Tibial nerve (tissue), 4 donors: Measurements from ENCODE around the gene MYMK. TPM values are rescaled to one million over a fixed set of nuclear protein-coding genes. Genes with fewer than 3 reads are reported as not detected.

ENCODE experiments used
- DNase-seq, 2 donors: peaks; one replicate each; pipeline ENCODE4 v3.0.0-alpha.2; 2019; ENCODE audit warnings: low spot score in 2 of 2
- H3K27ac ChIP-seq, 4 donors: fragments of 200-600 bp; sonication (generic) in 3 of 4; one replicate each; pipeline ENCODE4 v1.5.1; 2017 to 2019; ENCODE audit warnings: mild to moderate bottlenecking in 1 of 4
- H3K27me3 ChIP-seq, 2 donors: fragments of 200-600 bp; sonication (generic) in 1 of 2; one replicate each; pipeline versions ENCODE4 v1.5.1 to v1.6.0; 2017 to 2019
- H3K36me3 ChIP-seq, 3 donors: fragments of 200-600 bp; sonication (generic); one replicate each; pipeline ENCODE4 v1.5.1; 2018 to 2019
- H3K4me1 ChIP-seq, 4 donors: fragments of 200-600 bp; sonication (generic) in 3 of 4; one replicate each; pipeline ENCODE4 v1.5.1; 2017 to 2019
- H3K4me3 ChIP-seq, 4 donors: fragments of 200-600 bp; sonication (generic) in 3 of 4; one replicate each; pipeline ENCODE4 v1.5.1; 2017 to 2019; ENCODE audit warnings: mild to moderate bottlenecking in 1 of 4, moderate library complexity in 1 of 4
- H3K9me3 ChIP-seq, 4 donors: fragments of 200-600 bp; sonication (generic) in 3 of 4; one replicate each; pipeline ENCODE4 v1.5.1; 2017 to 2019
- EP300 ChIP-seq, 2 donors: sonication (generic); formaldehyde crosslinking; IDR thresholded peaks; one replicate each; pipeline ENCODE4 v1.6.1; 2017; ENCODE audit warnings: antibody characterized with exemption in 2 of 2, mild to moderate bottlenecking in 1 of 2
- POLR2A ChIP-seq, 2 donors: fragments of 450-650 bp; IDR thresholded peaks; one replicate each; pipeline ENCODE4 v1.6.1; 2017; ENCODE audit warnings: antibody characterized with exemption in 2 of 2, mild to moderate bottlenecking in 2 of 2, moderate library complexity in 2 of 2
- WGBS, 2 donors: methylation state at CpG; one replicate each; pipeline ENCODE4 v1.1.5; 2018; 5-methylcytosine and 5-hydroxymethylcytosine counted together
- total RNA-seq, 4 donors: library from RNA; depleted of rRNA; stranded (reverse); fragments of >200 nt; gene quantifications; one replicate each; pipeline ENCODE4 v1.1.0, GENCODE V29; 2016
- TF ChIP-seq, protein P1 (sequence below), 5 experiments: fragments of 200-600 bp in 3 of 5; fragments of 450-650 bp in 2 of 5; sonication (generic) in 3 of 5; IDR thresholded peaks; one replicate each; pipeline ENCODE4 v1.5.1; 2016 to 2019; ENCODE audit warnings: antibody characterized with exemption in 5 of 5, mild to moderate bottlenecking in 3 of 5, moderate library complexity in 2 of 5

The MYMK gene
- total RNA-seq, 4 donors from 2014 or later, result 1.4 to 8.3 TPM; not detected in 2

GRCh38 chr9:133468374-133468773, 56.4 kb downstream of the MYMK start:
- no peaks in the 10 kb centered on the region for H3K27me3 ChIP-seq
- H3K36me3 ChIP-seq, result peaks cover 0 to 57% (median 4%) of the 10 kb centered on the region in 3 donors
- H3K4me3 ChIP-seq, result no peak overlapping the region
- no peaks in the 10 kb centered on the region for H3K9me3 ChIP-seq
- no peak for DNase-seq
- WGBS, 2 donors, result 79 to 90% methylated on average over 7 to 9 of the region's 11 CpGs
- no peak for TF ChIP-seq POLR2A (IDR thresholded peaks at IDR 0.05)
- TF ChIP-seq, protein P1, sequence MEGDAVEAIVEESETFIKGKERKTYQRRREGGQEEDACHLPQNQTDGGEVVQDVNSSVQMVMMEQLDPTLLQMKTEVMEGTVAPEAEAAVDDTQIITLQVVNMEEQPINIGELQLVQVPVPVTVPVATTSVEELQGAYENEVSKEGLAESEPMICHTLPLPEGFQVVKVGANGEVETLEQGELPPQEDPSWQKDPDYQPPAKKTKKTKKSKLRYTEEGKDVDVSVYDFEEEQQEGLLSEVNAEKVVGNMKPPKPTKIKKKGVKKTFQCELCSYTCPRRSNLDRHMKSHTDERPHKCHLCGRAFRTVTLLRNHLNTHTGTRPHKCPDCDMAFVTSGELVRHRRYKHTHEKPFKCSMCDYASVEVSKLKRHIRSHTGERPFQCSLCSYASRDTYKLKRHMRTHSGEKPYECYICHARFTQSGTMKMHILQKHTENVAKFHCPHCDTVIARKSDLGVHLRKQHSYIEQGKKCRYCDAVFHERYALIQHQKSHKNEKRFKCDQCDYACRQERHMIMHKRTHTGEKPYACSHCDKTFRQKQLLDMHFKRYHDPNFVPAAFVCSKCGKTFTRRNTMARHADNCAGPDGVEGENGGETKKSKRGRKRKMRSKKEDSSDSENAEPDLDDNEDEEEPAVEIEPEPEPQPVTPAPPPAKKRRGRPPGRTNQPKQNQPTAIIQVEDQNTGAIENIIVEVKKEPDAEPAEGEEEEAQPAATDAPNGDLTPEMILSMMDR (IDR thresholded peaks at IDR 0.05), result no peak
- no peak for TF ChIP-seq EP300 (IDR thresholded peaks at IDR 0.05)
- H3K4me1 ChIP-seq, result no peaks in the 10 kb centered on the region
- H3K27ac ChIP-seq, result no peak overlapping the region

DNA sequence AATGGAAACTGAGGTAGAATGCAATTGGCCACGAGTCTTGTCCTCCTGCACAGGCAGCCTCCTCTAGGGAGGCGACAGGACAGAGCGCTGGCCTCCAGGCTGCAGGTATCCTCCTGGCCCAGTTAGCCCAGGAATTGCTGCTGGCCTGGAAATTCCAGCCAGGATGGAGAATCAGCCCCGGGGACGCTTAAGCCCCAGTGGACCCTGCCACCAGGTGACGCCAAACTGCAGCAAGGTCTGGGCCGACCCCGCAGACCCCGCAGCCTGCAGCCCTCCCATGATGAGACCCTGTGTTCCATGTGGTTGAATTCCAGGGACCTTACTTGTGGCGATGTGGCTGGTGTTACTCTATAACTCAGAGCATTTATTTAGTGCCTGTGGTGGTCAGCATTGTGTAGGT, 57.7 kb downstream of the MYMK start:
- Histone ChIP-seq H3K27me3 (no peaks in the 10 kb centered on the region), H3K4me3 (no peak overlapping the region), H3K36me3 (peaks cover 0 to 54% (median 4%) of the 10 kb centered on the region in 3 donors), H3K9me3 (no peaks in the 10 kb centered on the region), H3K27ac (no peak overlapping the region), H3K4me1 (no peaks in the 10 kb centered on the region)
- no peak for DNase-seq
- no peak for TF ChIP-seq EP300 (IDR thresholded peaks at IDR 0.05)
- TF ChIP-seq, protein P1 (IDR thresholded peaks at IDR 0.05), result no peak
- TF ChIP-seq POLR2A (IDR thresholded peaks at IDR 0.05), result no peak
- WGBS, 2 donors, result 83 to 84% methylated on average over 9 to 10 of the region's 10 CpGs

GRCh38 chr9:133465984-133466383, 58.8 kb downstream of the MYMK start:
- peaks cover 0 to 8% (median 3%) of the 10 kb centered on the region in 4 donors for H3K4me1 ChIP-seq

DNA sequence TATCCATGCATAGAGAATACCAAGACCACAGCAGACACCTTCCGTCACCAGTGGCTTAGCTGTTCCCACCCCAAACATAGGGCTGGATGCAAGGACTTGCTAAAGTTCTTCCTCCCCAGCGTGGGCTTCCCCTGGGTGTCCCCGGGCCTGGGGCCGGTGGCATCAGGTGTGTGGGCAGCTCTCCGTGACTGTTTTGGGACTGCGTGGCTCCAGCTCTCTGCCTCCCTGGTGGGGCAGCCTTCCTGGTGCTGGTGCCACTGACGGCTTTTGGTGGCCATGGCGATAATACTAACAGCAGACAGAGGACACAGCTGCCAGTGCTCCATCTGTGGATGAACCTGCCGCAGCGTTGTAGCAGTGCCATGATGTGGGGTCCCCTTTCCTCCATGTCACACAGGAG, 60.1 kb downstream of the MYMK start:
- TF ChIP-seq, protein P1 (IDR thresholded peaks at IDR 0.05), result no peak
- no peak for TF ChIP-seq EP300 (IDR thresholded peaks at IDR 0.05)
- TF ChIP-seq POLR2A (IDR thresholded peaks at IDR 0.05), result no peak
- Histone ChIP-seq H3K36me3 (peaks cover 0 to 52% (median 4%) of the 10 kb centered on the region in 3 donors), H3K9me3 (no peaks in the 10 kb centered on the region), H3K27ac (no peak overlapping the region), H3K4me3 (no peak overlapping the region), H3K27me3 (no peaks in the 10 kb centered on the region), H3K4me1 (peaks cover 0 to 16% (median 9%) of the 10 kb centered on the region in 4 donors)
- 98% methylated on average over 8 of the region's 10 CpGs for WGBS, 2 donors
- DNase-seq, result no peak

More at GRCh38 chr9:133465984-133466383, 58.8 kb downstream of the MYMK start:
- no peaks in the 10 kb centered on the region for H3K9me3 ChIP-seq
- H3K27me3 ChIP-seq, result no peaks in the 10 kb centered on the region
- no peak overlapping the region for H3K27ac ChIP-seq
- WGBS, 2 donors, result 80 to 85% methylated on average over 6 of the region's 6 CpGs
- H3K4me3 ChIP-seq, result no peak overlapping the region
- TF ChIP-seq, protein P1 (IDR thresholded peaks at IDR 0.05), result no peak
- TF ChIP-seq POLR2A (IDR thresholded peaks at IDR 0.05) (no peak), EP300 (IDR thresholded peaks at IDR 0.05) (no peak)
- DNase-seq, result no peak
- H3K36me3 ChIP-seq, result peaks cover 0 to 54% (median 4%) of the 10 kb centered on the region in 3 donors

Other genes starting within 250 kb of the MYMK start
- gene ABO, start 249.8 kb downstream of the MYMK start, total RNA-seq, result 10 to 100 TPM in 2 of 4 donors, 1 to 10 TPM in 2; 4.8 to 25.5 (median 8.9) TPM
- 10 to 100 TPM; 21.6 to 36.3 (median 31.5) TPM for gene SURF6, start 188.8 kb downstream of the MYMK start, total RNA-seq
- gene MED22, start 176.8 kb downstream of the MYMK start, total RNA-seq, result 10 to 100 TPM; 29.3 to 63.6 (median 39.2) TPM
- 1,000 to 10,000 TPM; 1,757 to 2,575 (median 2,004) TPM for gene RPL7A, start 176.7 kb downstream of the MYMK start, total RNA-seq
- gene SURF1, start 168.5 kb downstream of the MYMK start, total RNA-seq, result 10 to 100 TPM; 35.0 to 59.4 (median 41.6) TPM
- 10 to 100 TPM; 12.2 to 24.3 (median 23.0) TPM for gene SURF2, start 168.4 kb downstream of the MYMK start, total RNA-seq
- gene SURF4, start 148.9 kb downstream of the MYMK start, total RNA-seq, result 100 to 1,000 TPM; 102 to 213 (median 123) TPM
- 1 to 10 TPM in 1 of 4 donors, under 1 TPM in 3; 0.22 to 1.0 (median 0.69) TPM for gene STKLD1, start 148.6 kb downstream of the MYMK start, total RNA-seq
- 10 to 100 TPM; 17.9 to 27.0 (median 22.7) TPM for gene REXO4, start 106.9 kb downstream of the MYMK start, total RNA-seq
- gene ADAMTS13, start 102.6 kb downstream of the MYMK start, total RNA-seq, result 1 to 10 TPM; 1.7 to 4.3 (median 3.2) TPM
- gene CACFD1, start 65.0 kb downstream of the MYMK start, total RNA-seq, result 10 to 100 TPM in 2 of 4 donors, 1 to 10 TPM in 2; 8.6 to 16.3 (median 10.3) TPM
- 1 to 10 TPM; 2.1 to 6.3 (median 3.0) TPM for gene SLC2A6, start 45.9 kb downstream of the MYMK start, total RNA-seq
- gene ADAMTSL2, start 9.7 kb upstream of the MYMK start, total RNA-seq, result 10 to 100 TPM; 11.1 to 38.9 (median 26.9) TPM
- gene FAM163B, start 84.4 kb upstream of the MYMK start, total RNA-seq, result 1 to 10 TPM in 2 of 4 donors, under 1 TPM in 1, not detected in 1; 0.90 to 2.2 (median 1.0) TPM
- gene DBH, start 111.4 kb upstream of the MYMK start, total RNA-seq, result 1 to 10 TPM in 1 of 4 donors, under 1 TPM in 2, not detected in 1; under 0.01 to 1.2 (median 0.22) TPM
- gene SARDH, start 213.4 kb upstream of the MYMK start, total RNA-seq, result 10 to 100 TPM in 1 of 4 donors, 1 to 10 TPM in 3; 2.9 to 16.4 (median 5.9) TPM